Coronary artery (tissue), 2 donors: ENCODE data around the gene SYTL2.

ENCODE experiments used
- DNase-seq: peaks from one replicate; pipeline ENCODE4 v3.0.0-alpha.2; 2017; ENCODE audit warnings: low spot score
- H3K27ac ChIP-seq, 2 donors: fragments of 200-600 bp; sonication (generic); one replicate each; pipeline ENCODE4 v1.5.1; 2016 to 2019
- H3K4me3 ChIP-seq: fragments of 200-600 bp; sonication (generic); 2 replicates; pipeline ENCODE4 v1.5.1; 2016; ENCODE audit warnings: mild to moderate bottlenecking, moderate library complexity
- CTCF ChIP-seq: fragments of 200-600 bp; sonication (generic); IDR thresholded peaks from one replicate; pipeline ENCODE4 v1.5.1; 2019; ENCODE audit warnings: antibody characterized with exemption

SYTL2 gene

GRCh38 chr11:85758480-85759039 is 52.4 kb downstream of the SYTL2 start:
- Histone ChIP-seq H3K27ac (no peak overlapping the region), H3K4me3 (no peak overlapping the region)
- DNase-seq, result no peak
- no peak for TF ChIP-seq CTCF

- Histone ChIP-seq H3K27ac (peak overlapping the region in 1 of 2 donors; percentile 26), H3K4me3 (no peak overlapping the region)
- no peak for DNase-seq
- TF ChIP-seq CTCF, result no peak
Observed at GRCh38 chr11:85758026-85758425, 52.9 kb downstream of the SYTL2 start.

GRCh38 chr11:85756401-85757200 is 54.3 kb downstream of the SYTL2 start:
- no peak for TF ChIP-seq CTCF
- Histone ChIP-seq H3K27ac (peak overlapping the region in 1 of 2 donors; percentile 38), H3K4me3 (no peak overlapping the region)
- no peak for DNase-seq

- no peak for TF ChIP-seq CTCF
- no peak overlapping the region for H3K4me3 ChIP-seq
- DNase-seq, result no peak
- peak overlapping the region in 1 of 2 donors; percentile 38 for H3K27ac ChIP-seq
Observed at GRCh38 chr11:85755701-85756100, 55.2 kb downstream of the SYTL2 start.

GRCh38 chr11:85755285-85755684 is 55.7 kb downstream of the SYTL2 start:
- no peak overlapping the region for H3K4me3 ChIP-seq
- no peak overlapping the region for H3K27ac ChIP-seq
- no peak for DNase-seq
- no peak for TF ChIP-seq CTCF

GRCh38 chr11:85752890-85753581 is 57.9 kb downstream of the SYTL2 start:
- TF ChIP-seq CTCF, result no peak
- DNase-seq, result no peak
- no peak overlapping the region for H3K27ac ChIP-seq
- no peak overlapping the region for H3K4me3 ChIP-seq
